Stimulated activated CD4-positive, alpha-beta T cell treated with anti-CD3 and anti-CD28 coated beads, Interleukin-12 subunit alpha, Interleukin-12 subunit beta, amount 100 ng/mL, for 24 hours (primary cell): Measurements from ENCODE around the gene PDE3B.
"Not testable (repeated sequence)": the region's sequence is repeated elsewhere in the genome, so short reads cannot be mapped to it uniquely, and the experiment has no call there.

Experiments used
- DNase-seq, 2 experiments: peaks; one replicate each; pipeline ENCODE4 v3.0.0-alpha.2; 2020; ENCODE audit warnings: low read depth in 2 of 2

PDE3B gene

DNA sequence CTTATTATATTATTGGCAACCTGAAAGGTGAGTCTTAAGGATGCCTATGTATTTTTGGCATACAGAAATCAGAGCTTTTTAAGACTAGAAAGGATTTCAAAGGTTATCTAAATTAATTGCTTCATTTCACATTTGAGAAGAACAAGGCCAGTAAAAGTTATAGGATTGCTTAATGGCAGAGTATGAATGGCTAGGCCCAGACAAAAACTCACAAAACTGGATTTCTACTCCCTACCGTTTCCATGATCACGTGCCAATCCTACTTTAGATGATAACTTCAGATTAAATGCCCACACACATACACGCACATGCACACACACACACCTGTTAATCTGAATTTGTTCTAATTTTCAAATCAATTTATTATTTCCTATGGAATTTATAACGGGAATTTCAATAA is 1.8 kb upstream of the PDE3B start:
- no peak for DNase-seq

DNA sequence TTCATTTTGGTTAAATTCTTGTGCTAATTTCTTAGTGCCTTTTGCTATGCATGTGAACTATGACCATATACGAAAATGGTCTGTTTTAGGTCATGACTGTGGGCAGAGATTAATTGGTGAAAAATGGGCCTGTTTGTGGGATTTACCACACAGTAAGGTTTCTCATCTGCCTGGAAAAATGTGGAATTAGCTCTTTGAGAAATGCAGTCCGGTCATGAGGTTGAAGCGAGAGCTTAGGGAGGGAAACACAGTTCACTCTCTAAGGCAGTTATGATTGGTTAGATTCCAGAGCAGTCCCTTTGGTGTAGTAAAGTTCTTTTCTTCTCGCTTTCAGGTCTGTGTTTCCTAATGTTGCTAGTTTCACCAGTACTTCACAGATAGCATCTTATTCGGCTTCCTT is 1.2 kb upstream of the PDE3B start:
- DNase-seq, result no peak

DNA sequence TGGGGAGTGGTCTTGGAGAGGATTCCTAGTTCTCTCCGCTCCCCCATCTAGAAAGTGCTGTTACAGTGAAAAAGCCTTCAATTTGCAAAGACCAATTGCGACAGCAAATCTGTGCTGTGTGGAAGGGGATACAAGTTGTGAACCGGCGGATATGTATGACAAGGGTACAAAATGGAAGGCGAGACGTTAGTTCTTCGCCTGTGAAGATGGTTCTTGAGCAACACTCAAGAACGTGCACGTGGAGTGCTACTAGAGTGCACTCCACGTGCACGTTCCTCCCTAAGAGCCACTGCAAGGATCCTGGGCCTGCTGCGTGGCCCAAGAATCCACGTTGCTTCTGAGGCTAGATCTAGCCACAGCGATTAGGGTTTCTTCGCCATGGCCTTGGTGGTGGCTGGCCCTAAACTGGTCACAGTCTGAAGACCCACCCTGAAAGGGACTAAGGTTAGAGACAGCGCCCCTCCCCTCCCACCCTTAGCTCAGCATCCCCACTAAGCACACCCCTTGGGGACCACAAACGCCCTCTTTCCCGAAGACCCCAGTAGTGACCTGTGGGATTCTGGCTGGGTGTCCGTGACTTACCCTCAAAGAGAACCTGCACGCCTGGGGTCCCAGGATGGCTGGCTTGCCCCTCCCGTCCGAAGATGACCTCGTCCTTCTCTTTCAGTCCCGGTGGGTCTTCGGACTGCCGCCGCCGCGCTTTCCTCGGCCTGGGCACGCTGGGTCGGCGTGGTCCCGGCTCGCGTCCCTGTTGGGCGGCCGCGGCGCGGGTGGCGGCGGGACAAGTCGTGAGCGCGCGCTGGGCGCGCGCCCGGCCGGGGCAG is 519 bp upstream of the PDE3B start:
- DNase-seq, result no peak

DNA sequence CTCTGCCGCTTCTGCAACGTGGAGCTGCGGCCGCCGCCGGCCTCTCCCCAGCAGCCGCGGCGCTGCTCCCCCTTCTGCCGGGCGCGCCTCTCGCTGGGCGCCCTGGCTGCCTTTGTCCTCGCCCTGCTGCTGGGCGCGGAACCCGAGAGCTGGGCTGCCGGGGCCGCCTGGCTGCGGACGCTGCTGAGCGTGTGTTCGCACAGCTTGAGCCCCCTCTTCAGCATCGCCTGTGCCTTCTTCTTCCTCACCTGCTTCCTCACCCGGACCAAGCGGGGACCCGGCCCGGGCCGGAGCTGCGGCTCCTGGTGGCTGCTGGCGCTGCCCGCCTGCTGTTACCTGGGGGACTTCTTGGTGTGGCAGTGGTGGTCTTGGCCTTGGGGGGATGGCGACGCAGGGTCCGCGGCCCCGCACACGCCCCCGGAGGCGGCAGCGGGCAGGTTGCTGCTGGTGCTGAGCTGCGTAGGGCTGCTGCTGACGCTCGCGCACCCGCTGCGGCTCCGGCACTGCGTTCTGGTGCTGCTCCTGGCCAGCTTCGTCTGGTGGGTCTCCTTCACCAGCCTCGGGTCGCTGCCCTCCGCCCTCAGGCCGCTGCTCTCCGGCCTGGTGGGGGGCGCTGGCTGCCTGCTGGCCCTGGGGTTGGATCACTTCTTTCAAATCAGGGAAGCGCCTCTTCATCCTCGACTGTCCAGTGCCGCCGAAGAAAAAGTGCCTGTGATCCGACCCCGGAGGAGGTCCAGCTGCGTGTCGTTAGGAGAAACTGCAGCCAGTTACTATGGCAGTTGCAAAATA is 816 bp downstream of the PDE3B start:
- DNase-seq, result peak; percentile 21 to 24

DNA sequence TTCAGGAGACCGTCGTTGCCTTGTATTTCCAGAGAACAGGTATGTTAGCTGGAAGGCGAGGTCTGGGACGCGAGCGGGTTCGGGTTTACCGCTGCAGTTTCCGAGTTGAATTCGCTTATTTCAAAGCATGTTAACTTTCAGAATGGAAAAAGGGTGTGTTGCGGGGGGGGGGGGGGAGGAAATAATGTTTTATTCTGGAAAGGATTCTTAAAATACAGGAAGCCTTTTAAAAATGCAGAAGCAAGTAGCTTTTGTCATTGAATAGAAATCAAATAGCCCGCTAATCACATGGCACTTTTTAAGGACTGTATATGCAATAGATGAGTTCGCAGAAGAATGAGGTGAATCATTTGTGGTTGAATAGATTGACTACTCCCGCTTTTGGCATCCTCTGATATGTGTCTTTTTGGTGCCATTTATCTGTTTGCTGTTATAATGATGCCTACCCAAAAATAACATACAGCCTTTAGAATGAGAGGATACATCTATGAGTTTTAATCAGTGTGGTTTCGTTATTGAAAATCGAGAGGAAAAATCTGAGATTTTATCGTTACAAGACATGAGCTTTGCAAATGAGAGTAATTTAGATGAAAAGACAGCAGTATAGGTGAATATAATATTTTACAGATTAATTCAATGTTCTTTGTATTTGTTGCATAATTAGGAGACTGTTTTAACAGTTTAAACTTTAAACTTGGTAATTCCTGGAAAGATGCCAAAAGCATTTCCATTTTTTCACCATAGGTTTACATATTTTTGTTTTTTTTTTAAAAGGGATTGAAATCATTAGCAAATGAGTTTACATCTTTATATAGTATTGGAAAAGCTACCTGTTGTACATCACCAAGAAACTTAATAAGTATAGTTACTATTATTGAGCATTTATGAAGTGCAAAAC is 1.7 kb downstream of the PDE3B start:
- DNase-seq, result no peak

DNA sequence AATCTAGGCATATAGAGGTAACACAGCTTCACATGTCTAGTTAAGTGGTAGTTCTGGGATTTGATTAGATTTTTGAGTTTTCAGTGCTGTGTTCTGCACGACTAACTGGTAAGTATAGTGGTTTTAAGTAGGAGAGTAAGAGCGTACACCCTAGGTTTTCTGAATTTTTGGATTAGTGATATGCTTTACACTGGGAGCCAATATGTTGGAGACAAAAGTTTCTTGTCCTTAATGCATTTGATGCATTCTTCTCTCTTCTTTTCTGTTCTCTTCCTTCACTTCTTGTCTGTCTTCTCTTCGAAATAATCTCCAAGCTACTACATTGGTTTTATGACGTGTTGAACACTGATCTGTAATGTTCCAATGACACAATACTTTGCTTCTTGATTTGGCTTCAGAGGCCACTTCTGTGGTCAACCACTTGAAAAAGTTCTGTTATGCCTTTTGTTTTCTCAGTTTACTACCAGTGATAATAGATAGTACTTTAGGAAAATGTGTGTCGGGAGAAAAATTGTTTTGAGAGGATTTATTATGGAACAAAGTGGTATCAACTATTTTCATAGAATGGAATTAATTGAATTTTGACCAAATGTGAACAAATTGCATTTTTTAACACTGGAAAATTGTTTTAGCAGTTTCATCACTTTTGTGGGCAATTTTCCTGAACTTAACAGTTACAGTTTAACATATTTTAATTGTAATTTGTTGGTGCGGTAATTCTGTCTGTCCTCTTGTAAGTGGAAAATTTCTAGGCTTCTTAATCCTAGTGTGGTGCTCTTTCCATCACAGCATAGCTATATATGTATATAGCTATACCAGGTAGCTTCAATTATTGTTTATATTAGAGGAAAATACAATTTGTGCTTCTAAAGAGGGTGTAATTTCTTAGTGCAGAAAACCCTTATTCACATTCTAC is 2.6 kb downstream of the PDE3B start:
- DNase-seq, result no peak

DNA sequence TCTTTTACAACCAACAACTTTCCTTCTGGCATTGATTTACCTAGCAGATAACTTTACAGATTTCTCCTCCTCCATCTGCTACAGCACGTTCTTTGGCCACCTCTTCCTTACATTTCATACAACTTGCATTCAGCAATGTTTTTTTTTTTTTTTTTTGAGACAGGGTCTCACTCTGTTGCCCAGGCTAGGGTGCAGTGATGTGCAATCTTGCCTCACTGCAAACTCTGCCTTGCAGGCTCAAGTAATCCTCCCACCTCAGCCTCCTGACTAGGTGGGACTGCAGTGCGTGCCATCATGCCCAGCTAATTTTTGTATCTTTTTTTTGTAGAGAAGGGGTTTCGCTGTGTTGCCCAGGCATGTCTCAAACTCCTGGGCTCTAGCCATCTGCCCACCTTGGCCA is 6.5 kb downstream of the PDE3B start:
- DNase-seq, result no peak

DNA sequence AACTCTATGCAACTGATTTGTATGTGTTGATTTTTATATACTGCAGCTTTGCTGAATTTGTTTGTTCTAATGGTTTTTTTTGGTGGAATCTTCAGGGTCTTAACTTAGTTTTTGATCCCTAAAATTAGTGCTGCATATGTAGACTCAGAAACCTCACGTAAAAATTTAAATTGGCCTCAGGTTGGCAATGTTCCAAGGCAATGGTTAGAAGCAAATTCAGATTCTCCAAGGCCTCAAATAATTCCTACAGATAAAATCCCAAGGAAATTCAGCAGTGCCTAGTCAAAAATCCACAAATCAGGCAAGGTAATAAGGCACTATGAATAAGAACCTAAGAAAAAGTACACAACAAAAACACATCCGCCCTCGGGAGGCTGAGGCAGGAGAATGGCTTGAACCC is 9.5 kb downstream of the PDE3B start:
- DNase-seq, result no peak

DNA sequence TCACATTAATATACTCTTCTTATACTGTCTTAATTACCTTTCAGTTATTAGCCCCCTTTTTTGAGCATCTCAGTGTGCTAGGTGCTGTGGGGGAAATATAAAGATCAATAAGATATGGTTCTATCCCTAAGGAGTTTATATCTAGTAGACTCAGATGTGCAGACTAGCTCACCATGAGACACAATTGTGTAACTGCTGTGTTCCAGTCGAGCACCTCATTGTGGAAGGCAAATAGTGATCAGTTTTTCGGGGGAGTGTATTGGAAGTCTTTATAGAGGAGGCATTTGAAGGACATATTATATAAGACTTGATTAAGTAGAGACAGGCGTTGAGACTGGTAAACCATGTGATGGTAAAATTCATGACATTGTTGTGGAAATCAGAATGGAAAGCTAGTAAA is 11.8 kb downstream of the PDE3B start:
- no peak for DNase-seq

DNA sequence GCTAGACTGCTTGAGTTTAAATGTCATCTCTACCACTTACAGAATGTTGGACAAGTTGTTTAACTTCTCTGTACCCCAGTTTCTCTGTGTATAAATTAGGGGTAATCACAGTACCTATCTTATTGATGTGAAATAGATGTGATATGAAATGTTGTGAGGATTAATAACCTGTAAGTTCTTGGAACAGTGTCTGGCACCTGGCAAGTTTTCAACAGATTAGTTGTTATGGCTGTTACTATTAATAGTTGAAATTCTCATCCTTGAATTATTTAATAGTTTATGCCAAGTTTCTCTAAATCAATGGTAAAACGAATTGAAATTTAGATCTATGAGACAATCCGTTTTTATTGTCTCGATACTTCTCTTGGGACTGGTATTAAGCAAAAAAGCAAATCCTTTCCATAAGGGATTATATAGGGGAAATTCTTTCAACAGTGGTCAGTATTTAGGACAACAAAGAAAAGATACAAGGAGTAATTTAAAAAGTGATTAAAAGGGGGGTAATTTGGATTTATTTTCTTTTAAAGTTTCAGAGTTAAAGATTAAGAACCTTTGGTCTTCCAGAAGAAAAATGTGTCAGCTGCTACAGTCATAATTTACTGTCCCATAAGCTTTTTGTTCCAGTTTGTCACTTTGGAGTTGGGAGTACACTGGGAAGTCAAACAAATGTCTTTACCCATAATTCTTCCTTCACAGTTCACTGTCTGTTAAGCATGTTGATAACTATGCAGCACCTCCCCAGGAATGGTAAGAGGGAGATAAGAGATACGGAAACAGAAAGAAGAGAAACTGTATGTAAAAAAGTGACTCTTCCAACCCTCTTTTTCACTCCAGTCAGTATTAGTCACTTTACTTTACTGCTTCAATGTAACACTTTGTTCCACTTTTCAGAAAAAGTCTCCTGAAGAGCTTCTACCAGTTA is 13.2 kb downstream of the PDE3B start:
- DNase-seq, result no peak

DNA sequence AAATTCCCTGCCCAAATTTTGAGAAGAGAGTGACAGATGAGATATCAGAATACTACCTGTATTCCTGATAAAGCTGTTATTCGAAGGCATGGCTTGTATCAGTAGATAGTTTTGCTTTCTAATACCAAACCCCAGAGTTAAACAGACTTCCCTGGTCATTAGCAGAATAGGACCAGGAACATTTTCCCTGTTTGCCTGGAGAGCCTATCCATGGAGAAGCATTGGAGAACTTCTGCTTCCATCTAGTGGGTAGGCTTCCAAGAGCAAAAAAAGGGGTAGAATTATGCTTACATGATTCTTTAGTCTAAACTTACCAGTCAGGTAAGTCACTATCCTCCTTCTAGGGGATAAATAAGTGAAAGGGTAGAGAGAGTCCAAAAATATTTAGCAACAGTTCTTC is 14.2 kb downstream of the PDE3B start:
- no peak for DNase-seq

DNA sequence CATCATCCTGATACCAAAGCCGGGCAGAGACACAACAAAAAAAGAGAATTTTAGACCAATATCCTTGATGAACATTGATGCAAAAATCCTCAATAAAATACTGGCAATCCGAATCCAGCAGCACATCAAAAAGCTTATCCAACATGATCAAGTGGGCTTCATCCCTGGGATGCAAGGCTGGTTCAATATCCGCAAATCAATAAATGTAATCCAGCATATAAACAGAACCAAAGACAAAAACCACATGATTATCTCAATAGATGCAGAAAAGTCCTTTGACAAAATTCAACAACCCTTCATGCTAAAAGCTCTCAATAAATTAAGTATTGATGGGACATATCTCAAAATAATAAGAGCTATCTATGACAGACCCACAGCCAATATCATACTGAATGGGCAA is 21.3 kb downstream of the PDE3B start:
- not testable (repeated sequence) for DNase-seq

DNA sequence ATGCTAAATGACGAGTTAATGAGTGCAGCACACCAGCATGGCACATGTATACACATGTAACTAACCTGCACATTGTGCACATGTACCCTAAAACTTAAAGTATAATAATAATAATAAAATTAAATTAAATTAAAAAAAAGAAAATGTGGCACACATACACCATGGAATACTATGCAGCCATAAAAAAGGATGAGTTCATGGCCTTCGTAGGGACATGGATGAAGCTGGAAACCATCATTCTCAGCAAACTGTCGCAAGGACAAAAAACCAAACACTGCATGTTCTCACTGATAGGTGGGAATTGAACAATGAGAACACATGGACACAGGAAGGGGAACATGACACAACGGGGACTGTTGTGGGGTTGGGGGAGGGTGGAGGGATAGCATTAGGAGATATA is 23.7 kb downstream of the PDE3B start:
- DNase-seq, result not testable (repeated sequence)

DNA sequence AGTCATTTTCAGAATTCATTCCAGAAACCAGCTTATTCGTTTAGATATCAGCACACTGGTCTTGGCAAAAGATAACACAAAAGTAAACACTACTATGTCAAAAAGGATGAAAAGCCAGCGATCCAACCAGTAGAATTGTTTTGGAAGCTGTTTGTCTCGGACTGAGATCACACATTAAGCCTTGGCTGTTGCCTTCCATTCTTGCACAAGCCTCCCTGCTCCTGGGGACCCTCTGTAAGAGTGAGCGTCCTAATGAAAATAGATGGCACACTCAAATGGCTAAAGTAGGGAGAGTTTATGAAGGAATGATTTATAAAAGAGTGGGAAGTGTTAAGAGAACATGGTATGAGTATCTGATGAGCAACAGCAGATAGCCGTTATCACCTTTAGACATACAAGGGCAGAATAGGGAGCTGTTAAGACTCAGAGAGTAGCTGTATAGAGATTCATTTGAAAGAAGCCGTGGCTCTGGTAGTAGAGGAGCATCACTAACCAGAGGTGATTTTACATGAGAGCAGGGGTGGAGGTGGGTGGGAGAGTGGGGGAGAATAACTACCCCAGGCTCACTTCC is 25.2 kb downstream of the PDE3B start:
- DNase-seq, result no peak

DNA sequence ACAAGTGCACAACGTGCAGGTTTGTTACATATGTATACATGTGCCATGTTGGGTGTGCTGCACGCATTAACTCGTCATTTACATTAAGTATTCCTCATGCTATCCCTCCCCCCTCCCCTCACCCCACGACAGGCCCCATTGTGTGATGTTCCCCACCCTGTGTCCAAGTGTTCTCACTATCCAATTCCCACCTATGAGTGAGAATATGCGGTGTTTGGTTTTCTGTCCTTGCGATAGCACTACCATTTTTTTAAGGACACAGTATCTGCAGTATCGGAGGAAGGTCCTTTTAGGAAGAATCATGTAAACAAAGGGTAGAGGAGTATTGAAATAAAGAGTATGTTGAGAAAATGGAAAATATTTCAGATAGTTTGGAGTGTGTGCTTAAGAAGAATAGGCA is 25.9 kb downstream of the PDE3B start:
- no peak for DNase-seq

DNA sequence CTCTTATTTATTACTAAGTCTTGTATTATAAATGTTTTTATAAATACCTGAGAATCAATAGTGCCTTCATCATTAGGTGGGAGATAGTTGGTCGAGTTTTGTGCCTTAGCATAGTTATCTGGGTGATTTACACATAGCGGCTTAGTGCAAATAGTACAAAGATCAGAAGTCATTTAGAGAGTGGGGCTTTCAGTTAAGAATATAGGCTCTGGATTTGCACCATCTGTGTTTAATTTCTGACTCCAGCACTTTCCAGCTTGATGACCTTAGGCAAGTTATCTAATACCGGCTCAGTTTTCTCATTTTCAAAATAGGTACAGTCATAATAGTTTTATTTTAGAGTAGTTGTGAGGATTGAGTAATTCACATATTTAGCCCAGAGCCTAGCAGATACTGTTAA is 26.4 kb downstream of the PDE3B start:
- DNase-seq, result no peak

DNA sequence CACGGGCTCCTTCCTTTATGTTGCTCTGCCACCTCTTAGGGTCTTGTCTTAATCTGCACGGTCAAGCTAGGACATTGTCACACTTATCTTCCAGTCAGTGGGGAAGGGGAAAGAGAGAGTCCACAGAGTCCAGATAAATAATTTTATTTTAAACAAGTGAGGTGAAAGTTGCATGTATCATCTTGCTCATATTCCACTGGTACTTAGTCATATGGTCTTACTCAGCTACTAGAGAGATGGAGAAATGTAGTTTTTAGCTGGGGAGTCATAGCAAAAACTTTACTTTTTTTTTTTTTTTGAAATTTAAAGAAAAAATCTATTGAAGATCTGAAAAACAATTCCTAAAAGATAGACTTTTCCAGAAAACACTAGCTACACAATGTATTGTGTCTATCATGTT is 29.0 kb downstream of the PDE3B start:
- no peak for DNase-seq

DNA sequence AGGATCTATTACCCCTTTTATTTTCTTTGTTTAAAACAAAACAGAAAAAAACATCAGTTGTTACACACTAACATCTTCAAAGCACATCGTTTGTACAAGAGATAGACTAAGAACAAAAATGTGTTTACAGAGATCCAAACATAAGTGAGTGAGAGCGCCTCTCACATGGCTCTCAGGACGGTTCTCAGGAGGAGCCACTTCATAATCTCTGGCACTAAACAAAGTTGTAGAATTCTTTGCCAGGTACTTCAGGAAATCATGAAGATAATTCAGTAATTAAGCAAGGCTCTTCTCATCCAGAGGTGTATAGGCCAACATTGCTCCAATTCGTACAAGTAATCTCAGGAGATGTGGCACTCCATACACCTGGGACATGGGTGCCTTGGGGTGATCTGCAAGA is 29.8 kb downstream of the PDE3B start:
- DNase-seq, result no peak

DNA sequence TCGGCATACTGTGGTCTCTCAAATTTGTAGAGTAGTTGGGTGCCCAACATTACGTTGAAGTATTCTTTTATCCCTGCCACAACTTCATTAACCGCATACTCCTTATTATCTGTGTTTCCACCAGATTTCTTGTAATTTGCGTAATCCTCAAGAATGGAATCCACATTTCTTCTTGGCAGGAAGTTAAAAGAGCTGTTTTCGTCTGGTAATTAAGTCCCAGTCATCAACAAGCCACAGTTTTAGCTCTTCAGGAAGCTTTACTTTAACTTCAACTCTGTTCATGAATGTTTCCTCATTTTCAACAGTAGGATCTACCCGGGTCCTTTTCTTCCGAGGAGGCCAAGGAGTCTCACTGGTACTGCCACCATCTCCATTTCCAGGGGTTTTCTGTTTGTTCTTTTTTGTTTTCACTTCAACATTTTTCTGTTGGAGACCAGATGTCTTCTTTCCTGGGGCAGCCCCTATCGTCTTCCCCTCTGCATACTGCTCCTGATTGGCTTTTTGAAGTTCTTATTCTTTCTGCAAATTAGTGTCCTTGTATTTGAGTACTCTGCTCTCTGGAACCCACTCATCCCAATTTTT is 30.3 kb downstream of the PDE3B start:
- DNase-seq, result no peak
